Activated CD8-positive, alpha-beta memory T cell treated with anti-CD3 and anti-CD28 coated beads, Interleukin-2, amount 50 U/mL, for 1 hour (primary cell): ENCODE data around the gene CISTR.
"Not testable (repeated sequence)": the region's sequence is repeated elsewhere in the genome, so short reads cannot be mapped to it uniquely, and the experiment has no call there.

Experiments
- DNase-seq: peaks from one replicate; pipeline ENCODE4 v3.0.0-alpha.2; 2020; ENCODE audit errors: extremely low read depth

The CISTR gene

DNA sequence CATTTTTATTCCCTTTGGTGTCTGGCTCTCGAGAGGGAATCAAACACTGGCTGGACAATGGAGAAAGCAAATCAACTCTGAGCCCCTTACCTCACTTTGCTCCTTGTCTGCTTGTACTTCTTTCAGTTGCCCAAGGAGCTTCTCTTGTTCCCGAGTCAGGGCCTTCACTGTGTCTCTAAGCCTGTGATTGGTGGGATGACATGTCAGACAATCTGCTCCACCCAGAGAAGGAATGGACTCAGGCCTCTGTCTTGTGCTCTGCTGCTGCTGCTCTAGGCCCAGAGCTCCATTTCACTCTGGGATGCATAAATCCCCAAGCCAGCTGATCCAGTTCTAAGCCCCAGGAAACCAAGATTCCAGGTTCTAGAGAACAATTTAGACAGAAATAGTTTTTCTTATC, 32.1 kb downstream of the CISTR start:
- DNase-seq = no peak

- DNase-seq = not testable (repeated sequence)
Observed at GRCh38 chr12:53718567-53718966, 33.2 kb downstream of the CISTR start.

DNA sequence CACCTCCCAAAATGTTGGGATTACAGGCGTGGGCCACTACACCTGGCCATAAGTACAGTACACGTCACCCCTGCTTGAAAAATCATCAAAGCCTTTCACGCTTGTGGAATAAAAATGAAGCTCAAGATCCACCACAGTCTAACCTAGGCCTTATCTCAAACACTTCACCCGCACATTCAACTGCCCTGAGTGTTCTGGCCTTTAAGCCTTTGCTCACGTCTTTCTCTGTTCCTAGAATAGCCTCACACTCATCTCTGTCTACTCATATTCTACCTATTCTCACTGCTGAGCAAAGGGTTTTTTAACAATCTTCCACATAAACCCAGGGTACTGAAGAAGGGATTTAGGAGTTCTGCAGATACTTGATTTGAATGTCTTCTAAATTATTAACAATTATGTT, 34.5 kb downstream of the CISTR start:
- no peak for DNase-seq

- no peak for DNase-seq
Observed at GRCh38 chr12:53714004-53714403, 37.8 kb downstream of the CISTR start.

DNA sequence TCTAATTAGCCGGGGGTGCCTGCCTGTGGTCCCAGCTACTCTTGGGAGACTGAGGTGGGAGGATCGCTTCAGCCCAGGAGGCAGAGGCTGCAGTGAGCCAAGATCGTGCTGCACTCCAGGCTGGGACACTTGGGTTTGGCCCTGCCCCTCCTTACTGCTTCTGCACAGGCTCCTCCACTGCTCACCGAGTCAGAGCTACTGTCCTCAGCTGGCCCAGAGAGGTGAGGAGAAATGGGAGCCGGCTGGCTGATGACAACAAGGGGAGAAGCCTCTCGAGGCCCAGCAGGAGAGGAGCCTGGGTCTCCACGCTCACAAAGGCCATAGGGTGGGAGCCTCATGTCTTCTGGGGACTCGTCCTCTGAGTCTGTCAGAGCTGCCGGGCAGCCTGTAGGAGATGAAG, 38.3 kb downstream of the CISTR start:
- no peak for DNase-seq

DNA sequence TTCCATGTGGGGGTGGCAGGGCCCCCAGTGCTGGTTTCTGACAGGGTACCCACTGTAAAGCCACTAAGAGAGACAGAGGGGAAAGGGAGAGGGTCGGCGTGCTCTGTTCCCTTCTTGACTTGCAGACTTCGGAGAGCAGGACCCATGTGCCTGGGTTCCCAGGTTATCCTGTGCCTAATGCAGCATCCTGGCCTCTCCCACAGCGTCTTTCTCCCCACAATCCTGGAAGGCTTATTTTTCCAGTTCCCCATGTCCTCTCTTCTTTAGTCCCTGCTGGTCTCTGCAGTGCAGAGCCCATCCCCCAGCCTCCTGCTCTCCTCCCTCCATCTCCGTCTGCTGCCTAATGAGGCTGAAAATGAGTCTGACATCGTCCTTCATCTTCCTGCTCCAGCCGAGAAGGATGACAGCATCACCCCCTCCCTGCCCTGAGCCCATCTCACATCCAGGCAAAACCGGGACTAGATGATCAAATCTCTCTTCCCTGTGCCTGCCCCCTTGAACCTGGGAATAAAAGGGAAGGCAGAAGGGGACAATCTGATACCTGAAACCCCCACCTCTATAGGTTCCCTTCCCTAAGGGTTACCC, 39.6 kb downstream of the CISTR start:
- DNase-seq = no peak

- no peak for DNase-seq
Observed at GRCh38 chr12:53710091-53710490, 41.7 kb downstream of the CISTR start.

DNA sequence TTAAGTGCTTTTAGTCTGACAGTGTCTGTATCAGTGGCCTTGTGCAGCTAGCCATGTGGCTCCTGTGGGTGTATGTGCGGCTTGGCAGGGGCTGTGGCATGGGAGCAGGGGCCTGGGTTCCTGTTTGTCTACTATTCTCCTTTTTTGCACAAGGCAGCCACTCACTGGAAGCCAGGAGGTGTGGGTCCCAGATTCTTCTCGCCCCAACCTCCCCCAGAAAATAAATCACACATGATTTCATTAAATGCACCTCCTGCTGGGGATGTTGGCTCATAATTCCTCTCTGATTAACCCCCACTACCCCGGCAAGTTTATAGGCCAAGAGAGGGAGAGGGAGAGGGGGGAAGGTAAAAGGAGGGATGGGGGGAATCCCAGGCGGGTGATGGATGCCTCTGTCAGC, 42.1 kb downstream of the CISTR start:
- DNase-seq = no peak

- DNase-seq = no peak
Observed at GRCh38 chr12:53706080-53706479, 45.7 kb downstream of the CISTR start.

DNA sequence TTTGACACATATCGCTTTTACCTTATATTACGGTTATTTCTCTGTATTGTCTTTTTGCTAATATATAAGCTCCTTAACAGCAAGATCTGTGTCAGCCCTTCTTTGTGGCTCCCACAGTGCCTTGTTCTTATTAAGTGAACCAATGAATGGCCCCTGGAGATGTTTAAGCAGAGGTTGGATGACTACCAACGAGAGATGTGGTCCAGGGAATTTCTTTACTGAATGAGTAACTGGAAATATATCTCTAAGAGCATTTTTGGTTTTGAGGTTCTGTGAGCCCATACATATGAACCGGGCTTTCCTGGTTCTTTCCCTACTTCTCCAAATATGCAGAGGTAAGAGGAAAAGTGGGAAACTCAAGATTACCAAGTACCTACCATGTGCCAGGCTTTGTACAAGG, 48.0 kb downstream of the CISTR start:
- no peak for DNase-seq

DNA sequence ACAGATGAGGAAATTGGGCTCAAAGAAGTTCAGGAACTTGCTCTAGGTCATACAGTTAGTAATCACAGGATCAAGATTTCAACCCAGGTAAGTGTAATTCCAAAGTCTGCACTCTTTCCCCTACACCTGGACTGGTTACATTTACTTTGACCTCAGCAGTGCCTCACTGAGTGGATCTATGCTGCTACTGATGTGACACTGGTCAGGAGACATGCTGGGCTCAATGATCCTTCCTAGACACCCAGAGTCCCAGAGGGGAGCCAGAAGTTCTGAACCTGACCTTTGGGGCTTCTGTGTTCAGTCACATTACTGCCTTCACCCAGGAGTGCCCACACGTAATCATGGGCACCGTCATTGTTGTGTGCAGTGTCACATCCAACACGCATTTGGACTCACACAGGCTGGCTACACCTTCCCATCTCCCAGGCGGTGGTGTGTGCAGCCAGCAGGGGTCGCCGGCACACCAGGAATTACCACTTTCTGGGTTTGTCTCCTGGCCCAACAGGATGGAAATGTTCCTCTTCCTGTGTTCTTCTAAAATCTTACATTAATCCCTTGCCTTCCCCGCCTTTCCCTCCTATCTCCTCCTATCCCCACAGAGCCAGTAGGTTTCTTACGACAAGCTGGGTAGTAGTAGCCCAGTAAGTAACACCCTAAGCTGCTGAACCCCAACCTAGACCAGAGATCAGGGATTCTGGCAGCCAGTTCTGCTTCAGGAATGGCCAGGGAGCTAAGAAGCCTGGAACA, 50.1 kb downstream of the CISTR start:
- peak; percentile 19 for DNase-seq

DNA sequence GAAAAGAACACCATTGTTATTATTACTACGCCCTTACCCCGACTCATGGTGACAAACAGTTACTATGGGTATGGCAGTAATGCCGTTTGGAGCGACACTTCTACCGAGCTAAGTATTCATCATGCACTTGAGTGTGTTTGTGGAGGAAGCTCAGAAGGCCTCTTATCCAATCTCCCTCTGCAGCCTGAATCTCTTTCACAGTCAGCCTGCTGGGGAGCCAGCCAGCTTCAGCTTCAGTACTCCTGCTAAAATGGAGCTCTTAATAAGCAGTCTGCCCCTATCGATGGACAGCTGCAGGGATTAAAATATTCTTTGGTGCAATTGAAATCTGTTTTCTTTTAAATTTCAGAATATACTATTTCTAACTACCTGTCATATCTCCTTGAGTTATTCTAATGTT, 51.2 kb downstream of the CISTR start:
- no peak for DNase-seq

DNA sequence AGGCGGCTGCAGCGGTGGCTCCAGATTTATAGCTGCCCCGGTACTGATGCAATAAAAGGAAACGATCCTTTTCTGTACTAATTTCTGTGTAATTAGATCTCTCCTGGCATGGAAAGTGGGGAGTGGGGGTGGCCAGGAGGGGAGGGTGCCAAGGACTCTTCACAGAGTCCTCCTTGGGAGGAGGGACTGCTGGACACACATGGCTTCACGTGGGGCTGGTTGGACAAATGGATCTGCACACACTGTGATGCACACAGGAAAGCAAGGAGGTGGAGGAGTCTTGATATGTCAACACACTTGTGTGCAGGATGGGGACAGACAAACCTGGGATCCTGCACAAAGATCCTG, 52.1 kb downstream of the CISTR start:
- DNase-seq = no peak

DNA sequence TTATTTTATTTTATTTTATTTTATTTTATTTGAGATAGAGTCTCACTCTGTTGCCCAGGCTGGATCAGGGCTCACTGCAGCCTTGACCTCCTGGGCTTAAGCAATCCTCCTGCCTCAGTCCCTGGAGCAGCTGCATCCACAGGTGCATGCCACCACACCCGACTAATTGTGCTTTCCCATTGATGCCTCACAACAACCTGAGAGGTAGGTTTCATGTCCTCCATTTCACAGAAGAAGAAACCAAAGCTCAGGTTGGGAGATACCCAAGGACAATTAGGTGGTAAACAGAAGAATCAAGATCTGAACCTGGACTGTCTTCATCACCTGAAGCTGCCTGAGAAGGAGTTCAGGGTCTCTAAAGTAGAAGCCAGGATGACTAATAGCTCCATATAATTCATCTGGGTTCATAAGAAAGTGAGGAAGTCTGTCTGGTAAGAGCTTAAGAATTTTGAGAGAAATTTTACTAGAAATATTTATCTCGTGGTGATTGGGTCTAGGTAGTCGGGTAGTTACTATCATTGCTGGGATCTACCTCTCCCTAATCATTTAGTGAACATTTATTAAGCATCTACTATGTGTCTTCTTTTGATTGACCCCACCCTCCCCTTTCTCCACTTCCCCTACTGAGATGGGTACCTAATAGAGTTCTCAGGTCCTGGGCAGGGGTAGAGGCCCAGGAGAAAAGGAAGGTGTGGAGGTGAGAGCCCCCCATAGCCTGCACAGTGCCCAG, 52.7 kb downstream of the CISTR start:
- no peak for DNase-seq

GRCh38 chr12:53696655-53697331, 55.0 kb downstream of the CISTR start:
- DNase-seq = no peak
